Measurements from ENCODE around the gene ABHD6. TPM values are rescaled to one million over a fixed set of nuclear protein-coding genes. Genes with fewer than 3 reads are reported as not detected.

Gene ABHD6
- polyA plus RNA-seq, 3 donors = 7.3 to 11.6 (median 9.0) TPM

GRCh38 chr3:58293516-58293915, 55.9 kb downstream of the ABHD6 start:
- H3K27ac Mint-ChIP-seq = peak overlapping the region in 1 of 7 donors; percentile 31
- H3K36me3 ChIP-seq (replicated peaks in 1 of 2; ENCODE audit: control insufficient read depth in 1 of 2, insufficient read depth in 2 of 2, low read length in 2 of 2) = peaks cover 0 to 4% of the 10 kb centered on the region in 2 donors
- TF ChIP-seq CTCF (IDR thresholded peaks at IDR 0.05) = no peak
- WGBS (ENCODE audit: insufficient coverage) = 83% methylated on average over 6 of the region's 9 CpGs
- H2AFZ ChIP-seq (ENCODE audit: insufficient read depth, low read depth, low read length, poor library complexity, severe bottlenecking) = no peak overlapping the region
- H3K27me3 Mint-ChIP-seq (ENCODE audit: low read depth in 3 of 3) = peaks cover 2 to 4% (median 3%) of the 10 kb centered on the region in 3 donors
- no peaks in the 10 kb centered on the region for H3K4me1 ChIP-seq (ENCODE audit: control insufficient read depth in 1 of 2, insufficient read depth in 2 of 2, low read length in 2 of 2)
- no peak overlapping the region for H3K27ac ChIP-seq (ENCODE audit: low read depth in 1 of 2, low read length in 2 of 2)
- H3K9ac ChIP-seq (ENCODE audit: insufficient read depth, low read length, poor library complexity, severe bottlenecking) = no peak overlapping the region
- H3K4me3 ChIP-seq (replicated peaks in 1 of 3; ENCODE audit: low read depth in 2 of 3, low read length in 3 of 3) = no peak overlapping the region
- intact Hi-C loops (cut with micrococcal nuclease) = no loop called here
- no peaks in the 10 kb centered on the region for H3K27me3 ChIP-seq (ENCODE audit: control insufficient read depth in 2 of 2, insufficient read depth in 2 of 2, low read length in 2 of 2)
- H3K4me1 Mint-ChIP-seq = no peaks in the 10 kb centered on the region
- DNase-seq = no peak
- H3K9me3 Mint-ChIP-seq = peaks cover 0 to 7% (median 2%) of the 10 kb centered on the region in 7 donors
- no peaks in the 10 kb centered on the region for H4K20me1 ChIP-seq (ENCODE audit: insufficient read depth, low read length)
- H3K4me3 Mint-ChIP-seq = no peak overlapping the region
- no peaks in the 10 kb centered on the region for H3K79me2 ChIP-seq (ENCODE audit: insufficient read depth, low read length)
- H3K36me3 Mint-ChIP-seq = peaks cover 12 to 14% of the 10 kb centered on the region in 2 donors
- H3K9me3 ChIP-seq (replicated peaks in 1 of 2; ENCODE audit: control insufficient read depth in 1 of 2, insufficient read depth in 1 of 2, low read length in 2 of 2) = no peaks in the 10 kb centered on the region
- no peak overlapping the region for H3K4me2 ChIP-seq (replicated peaks; ENCODE audit: extremely low read depth, low read length, poor library complexity, severe bottlenecking)

- Histone ChIP-seq H3K27ac (ENCODE audit: low read depth in 1 of 2, low read length in 2 of 2) (no peak overlapping the region), H3K79me2 (ENCODE audit: insufficient read depth, low read length) (no peaks in the 10 kb centered on the region), H3K9ac (ENCODE audit: insufficient read depth, low read length, poor library complexity, severe bottlenecking) (no peak overlapping the region), H3K36me3 (replicated peaks in 1 of 2; ENCODE audit: control insufficient read depth in 1 of 2, insufficient read depth in 2 of 2, low read length in 2 of 2) (no peaks in the 10 kb centered on the region), H3K27me3 (ENCODE audit: control insufficient read depth in 2 of 2, insufficient read depth in 2 of 2, low read length in 2 of 2) (no peaks in the 10 kb centered on the region), H4K20me1 (ENCODE audit: insufficient read depth, low read length) (no peaks in the 10 kb centered on the region), H3K4me2 (replicated peaks; ENCODE audit: extremely low read depth, low read length, poor library complexity, severe bottlenecking) (no peak overlapping the region), H3K9me3 (replicated peaks in 1 of 2; ENCODE audit: control insufficient read depth in 1 of 2, insufficient read depth in 1 of 2, low read length in 2 of 2) (peaks cover under 1 to 4% of the 10 kb centered on the region in 2 donors), H2AFZ (ENCODE audit: insufficient read depth, low read depth, low read length, poor library complexity, severe bottlenecking) (no peak overlapping the region), H3K4me1 (ENCODE audit: control insufficient read depth in 1 of 2, insufficient read depth in 2 of 2, low read length in 2 of 2) (no peaks in the 10 kb centered on the region), H3K4me3 (replicated peaks in 1 of 3; ENCODE audit: low read depth in 2 of 3, low read length in 3 of 3) (no peak overlapping the region)
- H3K27me3 Mint-ChIP-seq (ENCODE audit: low read depth in 3 of 3) = peaks cover 6 to 15% (median 13%) of the 10 kb centered on the region in 3 donors
- no peak overlapping the region for H3K4me3 Mint-ChIP-seq
- no peak for TF ChIP-seq CTCF (IDR thresholded peaks at IDR 0.05)
- 91% methylated on average over 4 of the region's 5 CpGs for WGBS (ENCODE audit: insufficient coverage)
- no peaks in the 10 kb centered on the region for H3K4me1 Mint-ChIP-seq
- intact Hi-C loops (cut with micrococcal nuclease) = loop anchor here in 1 of 2 donors (2.0 kb wide), 1 partner anchor 105 kb away; no protein-coding TSS in a partner anchor
- no peak for DNase-seq
- H3K36me3 Mint-ChIP-seq = peaks cover 3 to 9% of the 10 kb centered on the region in 2 donors
- peaks cover 0 to 13% (median 4%) of the 10 kb centered on the region in 7 donors for H3K9me3 Mint-ChIP-seq
- peak overlapping the region in 1 of 7 donors; percentile 57 for H3K27ac Mint-ChIP-seq
Observed at GRCh38 chr3:58296269-58296668, 58.7 kb downstream of the ABHD6 start.

Measured in CD14-positive monocyte (primary cell).